SIG-M5 (cell line): Measurements from ENCODE around the gene ATP1A3.
"Not testable (repeated sequence)": the region's sequence is repeated elsewhere in the genome, so short reads cannot be mapped to it uniquely, and the experiment has no call there.

Experiments
- DNase-seq: peaks from one replicate; lab custom pipeline; 2025; lab: John Stamatoyannopoulos, UW

The ATP1A3 gene

DNA sequence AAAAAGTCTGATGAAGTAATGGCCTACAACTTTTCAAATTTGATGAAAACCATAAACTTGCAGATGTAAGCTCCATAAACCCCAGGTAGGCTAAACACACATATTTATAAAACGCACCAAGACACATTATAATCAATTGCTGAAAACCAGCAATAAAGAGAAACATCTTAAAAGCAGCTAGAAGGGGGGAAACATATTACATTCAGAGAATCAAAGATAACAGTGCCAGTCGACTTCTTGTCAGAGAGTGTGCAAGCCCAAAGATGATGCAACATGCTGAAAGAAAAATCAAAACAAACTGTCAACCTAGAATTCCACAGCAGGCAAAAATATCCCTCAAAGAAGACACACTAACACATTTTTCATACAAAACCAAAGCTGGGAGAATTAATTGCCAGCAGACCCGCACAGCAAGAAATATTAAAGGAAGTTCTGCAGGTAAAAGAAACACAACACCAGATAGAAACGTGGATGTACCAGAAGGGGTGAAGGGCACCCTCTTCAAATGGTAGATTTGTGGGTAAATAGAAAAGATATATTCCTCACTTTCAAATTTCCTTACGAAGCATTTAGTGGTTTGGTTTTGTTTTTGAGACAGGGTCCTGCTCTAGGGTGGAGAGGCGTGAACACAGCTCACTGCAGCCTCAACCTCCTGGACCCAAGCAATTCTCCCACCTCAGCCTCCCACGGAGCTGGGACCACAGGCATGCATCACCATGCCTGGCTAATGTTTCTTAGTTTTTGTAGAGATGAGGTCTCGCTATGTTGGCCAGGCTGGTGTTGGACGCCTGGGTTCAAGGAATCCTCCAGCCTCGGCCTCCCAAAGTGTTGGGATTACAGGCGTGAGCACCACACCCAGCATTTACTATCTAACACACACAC, 16.5 kb upstream of the ATP1A3 start:
- DNase-seq: no peak

DNA sequence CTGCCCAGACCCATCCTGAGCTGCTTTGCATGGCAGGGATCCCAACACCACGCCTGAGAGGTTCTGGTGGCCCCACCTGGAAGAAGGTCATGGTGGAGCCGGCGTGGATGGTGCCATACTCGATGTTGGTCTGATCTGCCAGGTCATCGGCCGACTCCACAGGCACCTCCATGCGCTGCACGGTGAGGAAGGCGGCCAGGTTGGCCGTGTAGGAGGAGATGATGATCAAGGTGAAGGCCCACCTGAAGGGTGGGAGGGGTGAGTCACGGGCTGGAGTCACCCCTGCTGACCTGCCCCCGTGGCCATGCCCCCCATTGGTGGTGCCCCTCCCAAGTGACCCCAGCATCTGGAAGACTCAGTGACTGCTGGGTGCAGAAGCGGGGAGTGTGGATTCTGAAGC, 12.5 kb upstream of the ATP1A3 start:
- DNase-seq: no peak

DNA sequence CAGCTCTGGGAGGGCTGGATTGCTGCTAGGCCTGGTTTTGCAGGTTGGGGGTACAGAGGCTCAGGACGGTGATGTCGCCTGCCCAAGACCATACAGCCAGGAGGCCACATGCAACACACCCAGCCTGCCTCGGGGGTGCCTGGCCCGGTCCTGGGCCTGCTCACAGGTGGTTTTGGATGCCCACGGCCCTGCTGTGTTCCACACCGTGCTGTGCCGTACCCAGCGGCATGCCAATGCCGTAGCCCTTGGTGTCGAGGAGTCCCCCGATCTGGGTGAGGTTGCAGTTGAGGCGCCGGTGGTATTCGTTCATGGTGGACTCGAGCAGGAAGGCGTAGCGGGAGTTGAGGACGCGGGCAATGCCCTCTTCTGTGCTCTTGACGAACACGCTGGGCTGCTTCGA, 11.5 kb upstream of the ATP1A3 start:
- DNase-seq: no peak

DNA sequence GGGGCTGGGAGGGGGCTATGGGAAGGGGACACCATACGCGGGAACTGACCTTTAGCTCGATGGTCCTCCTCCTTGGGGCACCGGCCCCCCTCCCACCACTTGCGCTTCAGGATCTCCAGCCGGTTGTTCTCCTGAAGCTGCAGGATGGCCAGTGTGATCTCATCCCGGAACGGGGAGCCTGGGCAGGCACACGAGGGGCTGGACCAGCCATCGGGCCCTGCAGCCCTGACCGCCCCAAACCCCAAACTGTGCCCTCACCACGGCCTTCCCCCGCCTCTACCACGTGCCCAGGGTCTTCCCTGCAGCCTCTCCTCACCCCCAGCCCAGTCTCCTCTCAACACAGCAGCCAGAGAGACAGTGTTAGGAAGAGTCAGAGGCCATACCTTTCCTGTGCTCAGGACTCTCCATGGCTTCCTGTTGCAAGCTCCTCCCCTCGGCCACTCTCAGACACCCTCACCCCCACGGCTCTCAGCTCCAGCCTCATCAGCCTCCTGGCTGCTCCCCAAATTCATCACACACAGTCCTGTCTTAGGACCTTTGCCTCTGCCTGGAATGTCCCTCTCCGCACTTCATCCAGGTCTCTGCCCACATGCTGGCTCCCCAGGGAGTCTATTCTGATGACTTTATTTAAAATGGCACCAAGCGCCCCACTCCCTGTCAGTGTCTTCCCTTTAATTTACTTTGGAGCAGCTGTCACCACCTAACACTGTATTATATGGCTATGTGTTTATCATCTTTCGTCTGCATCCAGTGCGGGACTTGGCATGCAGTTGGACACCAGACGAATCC, 9.7 kb upstream of the ATP1A3 start:
- no peak for DNase-seq

DNA sequence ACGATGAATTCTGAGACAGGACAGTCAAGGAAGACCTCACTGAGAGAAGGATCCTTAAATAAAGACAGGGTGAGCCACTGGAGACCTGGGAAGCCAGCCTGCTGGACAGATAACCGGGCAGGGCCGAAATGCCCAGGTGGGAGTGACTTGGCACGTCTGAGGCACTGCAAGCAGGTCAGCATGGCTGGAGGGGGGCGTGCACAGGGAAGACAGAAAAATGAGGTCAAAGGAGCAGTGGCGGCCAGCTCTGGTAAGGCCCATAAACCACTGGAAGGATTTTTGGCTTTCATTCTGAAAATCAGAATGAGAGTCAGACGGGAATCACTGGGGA, 5.8 kb upstream of the ATP1A3 start:
- no peak for DNase-seq

DNA sequence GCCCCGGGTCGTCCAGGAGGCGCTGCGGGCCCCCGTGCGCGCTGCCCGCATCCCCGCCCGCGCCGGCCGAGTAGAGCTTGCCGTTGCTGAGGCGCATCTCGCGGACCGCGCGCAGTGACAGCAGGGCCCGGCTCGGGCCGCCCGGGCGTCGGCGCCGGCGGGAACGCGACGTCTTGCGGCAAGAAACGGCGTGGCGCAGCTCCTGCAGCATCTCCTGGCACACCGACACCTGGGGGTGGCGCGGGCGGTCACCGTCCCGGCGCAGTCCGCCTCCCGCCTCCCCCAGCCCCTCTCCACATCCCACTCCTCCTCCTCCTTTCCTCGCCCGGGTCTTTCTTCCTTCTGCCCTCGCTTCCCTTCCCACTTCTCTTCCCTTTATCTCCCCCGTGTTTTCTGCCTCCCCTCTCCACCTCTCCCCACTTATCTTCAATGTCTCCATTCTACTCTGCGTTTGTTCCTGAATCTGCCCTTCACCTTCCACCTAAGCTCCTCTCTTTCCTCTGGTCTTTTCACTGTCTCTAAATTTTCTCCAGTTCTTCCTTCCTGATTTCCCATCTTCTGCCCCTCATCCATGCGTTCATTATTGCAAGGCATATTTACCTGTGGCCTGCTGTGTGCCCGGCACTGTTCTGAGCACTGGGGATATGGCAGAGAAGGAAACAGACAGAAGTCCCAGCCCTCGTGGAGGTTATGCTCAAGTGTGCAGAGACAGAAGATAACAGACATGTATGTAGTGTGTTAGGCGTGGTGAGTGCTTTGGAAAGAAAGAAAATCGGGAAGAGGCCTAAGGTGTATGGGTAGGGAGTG, 5.2 kb upstream of the ATP1A3 start:
- DNase-seq: no peak

DNA sequence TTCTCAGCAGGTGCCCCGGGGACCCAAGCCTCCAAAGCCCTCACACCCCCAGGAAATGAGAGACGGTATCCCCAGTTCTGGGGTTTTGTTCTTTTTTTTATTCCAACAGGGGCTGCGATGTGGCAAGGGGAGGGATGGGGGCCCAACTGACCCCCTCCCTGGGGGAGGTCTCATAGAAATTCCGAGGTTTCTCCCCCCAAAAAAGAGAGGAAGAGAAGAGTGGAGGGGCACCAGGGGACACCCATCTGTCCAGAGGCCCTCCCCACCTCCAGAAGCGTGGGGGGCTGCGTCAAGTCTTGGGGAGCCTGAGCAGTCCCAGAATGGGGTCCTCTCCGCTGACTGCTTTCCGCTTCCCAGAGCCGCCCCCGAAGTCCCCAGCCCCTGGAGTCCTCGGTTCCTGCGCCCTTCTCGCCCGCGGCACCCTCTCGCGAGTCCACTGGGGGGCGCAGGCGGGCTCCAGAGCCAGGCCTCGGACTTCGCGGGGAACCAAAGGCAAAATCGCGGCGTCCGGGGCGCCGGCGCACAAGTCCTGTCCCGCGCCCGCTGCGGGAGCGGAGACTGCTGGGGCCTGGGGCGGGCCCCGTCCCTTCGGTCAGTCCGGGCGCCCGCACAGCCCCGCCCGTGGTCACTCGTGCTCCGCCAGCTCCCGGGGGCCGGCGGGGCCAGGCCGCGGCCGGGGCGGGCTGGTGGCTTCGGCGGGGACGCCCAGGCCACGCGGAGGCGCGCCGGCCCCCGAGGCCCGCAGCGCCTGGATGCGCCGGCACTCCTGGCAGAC, 4.4 kb upstream of the ATP1A3 start:
- no peak for DNase-seq

DNA sequence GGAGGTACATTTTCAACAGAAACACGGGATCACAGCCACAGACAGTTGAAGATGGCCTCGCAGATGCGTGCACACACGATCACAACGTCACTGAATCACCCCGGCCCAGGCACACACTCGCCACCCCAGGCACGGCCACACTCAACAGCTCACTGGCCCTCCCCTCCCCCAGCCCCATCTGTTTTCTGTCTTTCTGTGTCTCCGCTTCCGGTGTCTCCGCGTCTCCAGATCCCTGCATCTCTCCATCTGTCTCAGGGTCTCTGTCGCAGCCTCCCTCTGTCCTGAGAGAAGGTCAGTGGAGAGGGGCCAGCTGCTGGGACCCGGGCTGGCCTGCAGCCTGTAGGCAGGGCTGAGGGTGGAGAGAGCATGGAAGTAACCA, 3.8 kb upstream of the ATP1A3 start:
- DNase-seq: no peak

DNA sequence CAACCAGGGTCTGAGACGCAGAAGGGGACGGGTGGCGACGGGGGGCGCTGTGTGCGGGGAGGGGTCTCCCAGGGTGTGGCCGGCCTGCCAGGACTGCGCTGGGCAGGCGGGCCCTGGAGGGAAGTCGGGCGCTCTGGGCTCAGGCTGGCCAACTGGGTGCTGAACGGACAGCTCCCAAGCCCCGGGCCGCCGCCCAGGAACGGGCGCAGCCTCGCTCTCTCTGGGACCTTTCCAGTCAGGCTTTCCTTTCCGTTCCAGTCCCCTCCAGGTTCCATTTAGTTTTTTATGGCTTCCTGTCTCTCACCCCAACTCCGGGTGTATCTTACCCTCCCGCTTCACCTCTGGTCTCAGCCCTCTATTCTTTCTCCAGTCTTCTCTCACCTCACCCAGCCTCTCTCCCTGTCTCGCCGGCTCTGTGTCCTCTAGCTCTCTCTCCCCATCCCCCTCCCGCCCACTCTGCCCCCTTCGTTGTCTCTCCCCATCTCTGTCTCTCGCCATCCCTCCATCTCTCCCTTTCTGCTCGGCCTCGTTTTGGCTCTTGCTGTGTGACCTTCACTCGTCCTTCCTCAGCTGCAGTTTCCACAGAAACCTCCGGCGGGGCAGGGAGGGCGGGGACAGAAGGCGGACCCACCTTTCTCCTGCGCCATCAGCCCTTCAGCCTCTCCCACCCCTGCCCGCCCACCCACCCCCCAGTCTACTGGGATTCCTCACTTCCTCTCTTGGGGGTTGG, 3.3 kb upstream of the ATP1A3 start:
- no peak for DNase-seq

DNA sequence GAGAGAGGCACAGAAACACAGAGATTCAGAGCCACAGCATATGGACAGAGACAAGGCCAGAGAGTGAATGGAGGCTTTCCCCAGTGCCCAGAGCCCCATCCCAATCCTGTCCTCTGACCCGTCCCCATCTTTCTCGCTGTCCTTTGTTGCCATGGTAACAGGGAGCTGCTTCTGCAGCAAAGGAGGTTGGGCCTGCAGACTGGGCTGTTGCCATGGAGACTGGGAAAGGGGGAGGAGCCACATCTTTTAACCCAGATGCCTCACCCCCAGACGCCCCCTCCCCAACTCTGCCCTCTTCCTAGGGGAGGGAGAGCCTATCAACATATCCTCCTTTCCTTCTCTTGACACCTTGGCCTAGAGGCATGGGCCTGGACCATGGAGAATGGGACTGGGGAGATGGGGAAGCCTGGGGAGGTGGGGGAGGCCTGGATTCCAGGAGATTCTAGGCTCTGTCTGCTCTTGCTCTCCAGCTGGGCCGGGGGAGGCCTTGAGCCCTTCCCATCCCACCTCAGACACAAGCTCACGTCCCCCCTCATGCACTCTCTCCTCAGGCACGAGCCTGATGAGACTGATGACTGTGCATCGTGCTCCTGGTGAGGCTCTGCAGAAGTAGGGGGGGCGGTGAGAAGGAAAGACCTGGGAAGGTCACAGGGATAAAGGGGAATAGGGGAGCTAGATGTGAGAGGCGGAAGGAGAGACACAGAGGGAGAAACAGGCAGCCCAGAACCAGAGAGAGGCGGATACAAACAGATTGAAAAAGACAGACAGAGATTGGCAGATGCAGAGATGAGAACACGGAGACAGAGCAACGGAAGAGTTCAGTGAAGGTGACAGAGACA, 2.1 kb upstream of the ATP1A3 start:
- no peak for DNase-seq

DNA sequence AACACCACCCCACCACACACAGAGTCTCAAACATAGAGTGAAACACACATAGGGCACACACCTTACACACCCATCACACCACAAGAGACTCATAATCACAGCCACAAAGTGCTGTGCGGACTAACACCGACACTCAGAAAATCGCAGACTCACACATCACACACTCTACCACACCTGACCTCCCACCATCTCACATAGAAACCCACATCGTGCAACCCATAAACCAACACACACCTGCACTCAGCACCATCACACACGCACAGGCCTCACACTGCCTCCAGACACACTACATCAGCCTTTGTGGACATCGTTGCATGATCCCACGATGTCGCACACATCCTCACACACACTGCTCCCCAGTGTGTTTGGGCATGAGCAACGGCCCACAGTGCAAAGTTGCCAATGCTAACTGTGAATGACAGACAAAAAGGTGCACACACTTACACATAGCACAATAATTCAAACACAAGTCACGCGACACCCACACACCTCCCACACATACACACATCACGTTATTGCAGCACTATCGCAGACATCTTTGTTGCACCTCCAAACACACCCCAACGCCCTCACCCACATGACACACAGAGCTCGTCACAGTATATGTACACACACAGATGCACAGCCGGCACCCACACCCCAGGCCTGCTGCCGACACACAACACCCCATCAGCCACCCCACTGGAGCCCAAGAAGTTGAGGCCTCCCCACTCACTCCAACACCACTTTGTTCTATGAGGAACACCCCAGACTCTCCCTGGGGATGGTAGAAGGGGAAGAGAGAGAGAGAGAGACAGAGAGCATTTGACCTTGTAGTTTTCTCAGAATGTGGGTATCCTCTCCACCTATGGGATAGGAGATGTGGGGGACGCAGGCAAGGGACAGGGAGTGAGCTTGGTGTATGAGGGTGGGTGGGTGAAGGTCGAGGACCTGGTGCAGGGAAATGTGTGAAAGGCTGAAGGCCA, 1.2 kb upstream of the ATP1A3 start:
- DNase-seq: no peak

DNA sequence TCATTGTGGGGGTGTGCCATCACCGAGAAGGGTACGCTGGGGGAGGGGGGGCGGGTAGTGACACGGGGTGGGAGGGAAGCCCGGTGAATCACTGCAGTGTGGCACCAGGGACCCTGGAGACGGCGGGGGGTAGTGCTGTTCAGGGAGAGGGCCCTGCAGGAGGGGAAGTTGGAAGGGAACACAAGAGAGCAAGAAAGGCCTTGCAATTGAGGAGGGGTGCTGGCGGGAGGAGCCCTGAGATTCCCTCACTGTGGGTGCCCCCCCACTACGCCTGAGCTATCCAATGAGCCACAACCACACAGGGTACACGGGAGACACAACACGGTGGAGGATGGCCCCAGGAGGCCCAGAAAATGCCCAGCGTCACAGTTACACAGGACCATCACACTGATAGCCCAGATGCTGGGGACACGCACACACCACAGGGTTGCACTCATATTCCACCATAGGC, 516 bp upstream of the ATP1A3 start:
- no peak for DNase-seq

DNA sequence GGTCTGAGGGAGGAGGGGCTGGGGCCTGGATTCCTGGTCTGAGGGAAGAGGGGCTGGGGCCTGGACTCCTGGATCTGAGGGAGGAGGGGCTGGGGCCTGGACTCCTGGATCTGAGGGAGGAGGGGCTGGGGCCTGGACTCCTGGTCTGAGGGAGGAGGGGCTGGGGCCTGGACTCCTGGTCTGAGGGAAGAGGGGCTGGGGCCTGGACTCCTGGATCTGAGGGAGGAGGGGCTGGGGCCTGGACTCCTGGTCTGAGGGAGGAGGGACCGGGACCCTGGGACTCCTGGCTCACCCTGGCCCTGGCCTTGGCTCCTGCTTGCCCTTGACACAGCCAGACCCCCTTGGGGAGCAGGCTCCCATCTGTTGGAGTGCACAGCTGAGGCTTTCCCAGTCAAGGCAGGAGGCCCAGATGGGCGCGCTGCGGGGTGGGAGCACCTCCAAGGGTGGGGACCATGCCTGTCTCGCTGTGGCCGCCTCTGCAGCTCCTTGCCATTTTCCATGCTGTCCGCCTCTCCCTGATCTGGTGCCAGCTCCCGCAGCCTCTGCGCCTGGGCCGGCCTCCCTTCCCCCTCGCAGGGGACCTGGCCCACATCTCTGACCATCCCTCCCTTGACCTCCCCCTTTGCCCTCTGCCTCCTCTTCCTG, 2.0 kb downstream of the ATP1A3 start:
- not testable (repeated sequence) for DNase-seq

DNA sequence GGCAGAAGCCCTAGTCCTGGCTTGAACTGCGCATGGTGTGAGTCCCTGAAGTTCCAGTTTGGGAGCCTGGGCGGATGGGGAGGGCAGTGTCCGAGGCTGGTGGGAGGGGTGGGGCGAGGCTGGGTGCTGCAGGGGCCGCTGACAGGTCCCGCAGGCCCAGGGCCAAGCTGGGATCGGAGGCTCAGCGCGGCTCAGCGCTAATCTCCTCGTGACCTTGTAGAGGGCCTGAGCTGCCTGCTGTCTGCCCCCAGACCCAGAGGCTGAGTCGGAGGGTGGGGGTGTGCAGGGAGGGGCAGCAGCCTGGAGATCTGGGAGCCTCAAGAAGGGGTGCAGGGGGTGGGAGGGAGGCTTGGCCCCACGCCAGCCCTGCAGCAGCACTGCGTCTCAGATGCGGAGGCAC, 3.0 kb downstream of the ATP1A3 start:
- no peak for DNase-seq

DNA sequence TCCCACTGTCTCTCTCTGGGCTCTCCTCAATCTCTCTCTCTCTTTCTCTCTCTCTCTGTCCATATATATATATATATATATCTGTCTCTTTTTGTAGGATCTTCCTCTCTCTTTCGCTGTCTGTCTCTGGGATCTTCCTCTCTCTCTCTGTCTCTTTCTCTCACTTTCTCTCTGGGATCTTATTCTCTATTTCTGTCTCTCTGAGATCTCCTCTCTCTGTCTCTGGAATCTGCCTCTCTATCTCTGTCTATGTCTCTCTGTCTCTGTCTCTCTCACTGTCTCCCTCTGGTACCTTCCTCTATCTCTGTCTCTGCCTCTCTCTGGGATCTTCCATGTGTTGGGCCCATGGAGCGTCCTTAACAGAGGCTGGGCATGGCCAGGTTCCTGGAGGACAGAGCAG, 3.4 kb downstream of the ATP1A3 start:
- DNase-seq: no peak

DNA sequence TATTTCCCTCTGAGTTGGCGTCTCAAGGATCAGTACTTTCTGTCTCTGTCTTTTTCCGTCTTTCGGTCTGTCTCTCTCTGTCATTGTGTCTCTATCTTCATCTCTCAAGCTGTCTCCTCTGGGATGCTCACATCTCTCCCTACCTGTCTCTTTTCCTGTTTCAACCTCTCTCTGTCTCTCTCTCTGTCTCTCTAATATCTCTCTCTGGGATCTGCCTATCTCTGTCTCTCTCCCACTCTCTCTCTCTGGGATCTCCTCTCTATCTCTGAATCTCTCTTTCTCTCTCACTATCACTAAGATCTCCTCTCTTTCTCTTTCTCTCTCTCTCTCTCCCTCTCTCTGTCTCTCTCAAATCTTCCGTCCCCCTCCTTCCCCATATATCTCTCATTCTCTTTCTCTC, 4.0 kb downstream of the ATP1A3 start:
- DNase-seq: no peak

DNA sequence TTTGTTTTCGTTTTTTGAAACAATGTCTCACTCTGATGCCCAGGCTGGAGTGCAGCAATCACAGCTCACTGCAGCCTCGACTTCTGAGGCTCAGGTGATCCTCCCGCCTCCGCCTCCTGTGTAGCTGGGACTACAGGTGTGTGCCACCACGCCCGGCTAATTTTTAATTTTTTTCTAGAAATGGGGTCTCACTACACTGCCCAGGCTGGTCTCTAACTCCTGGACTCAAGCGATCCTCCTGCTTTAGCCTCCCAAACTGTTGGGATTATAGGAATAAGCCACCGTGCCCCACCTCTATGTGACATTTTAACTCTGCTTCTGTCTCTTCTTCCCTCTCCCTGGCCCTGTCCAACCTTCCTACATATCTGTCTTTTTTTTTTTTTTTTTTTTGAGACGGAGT, 5.1 kb downstream of the ATP1A3 start:
- DNase-seq: no peak

DNA sequence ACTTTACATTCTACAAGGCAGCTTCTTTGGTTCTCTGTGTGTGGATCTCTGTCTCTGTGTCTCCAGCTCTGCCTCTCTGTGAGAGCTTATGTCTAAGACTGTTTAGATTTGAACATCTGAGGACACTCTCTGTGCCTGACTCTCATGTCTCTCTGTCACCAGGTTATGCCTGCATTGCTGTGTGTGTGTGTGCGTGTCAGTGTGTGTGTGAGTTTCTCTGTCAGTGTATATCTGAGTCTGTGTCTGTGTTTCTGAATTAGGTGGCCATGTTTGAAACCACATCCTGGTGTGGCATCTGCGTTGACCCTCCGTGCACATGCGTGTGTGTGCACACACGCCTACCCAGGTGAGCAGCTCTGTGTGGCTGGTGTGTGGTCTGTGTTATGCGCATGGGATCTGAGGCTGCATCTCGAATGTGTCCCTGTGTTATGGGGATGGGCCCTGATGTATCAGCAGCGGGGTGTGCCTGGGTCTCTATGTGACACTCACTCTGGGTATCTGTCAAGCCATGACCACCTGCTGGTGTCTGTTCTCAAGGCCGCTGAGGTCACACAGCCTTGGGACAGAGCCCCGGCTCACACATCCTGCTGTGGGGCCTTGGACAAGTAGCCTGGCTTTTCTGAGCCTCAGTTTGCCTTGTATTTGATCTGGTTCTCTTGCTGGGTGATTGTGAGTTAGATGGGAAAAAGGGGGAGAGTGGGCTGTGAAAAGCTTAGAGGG, 6.7 kb downstream of the ATP1A3 start:
- no peak for DNase-seq
